GM20000 (cell line): ENCODE results near the gene GULP1.
A peak's percentile ranks its signal among the peaks of the same experiment; 100 is the strongest.

ENCODE experiments used
- DNase-seq: peaks from one replicate; pipeline ENCODE4 v3.0.0; 2012; ENCODE audit warnings: low spot score
- CTCF ChIP-seq: IDR thresholded peaks from 2 replicates; pipeline ENCODE4 v1.5.1; 2012; ENCODE audit warnings: mild to moderate bottlenecking, control low read depth; ENCODE audit errors: extremely low read depth, missing control alignments

The GULP1 gene

GRCh38 chr2:188503975-188504374 lies 212.3 kb downstream of the GULP1 start:
- TF ChIP-seq CTCF = no peak
- no peak for DNase-seq

DNA sequence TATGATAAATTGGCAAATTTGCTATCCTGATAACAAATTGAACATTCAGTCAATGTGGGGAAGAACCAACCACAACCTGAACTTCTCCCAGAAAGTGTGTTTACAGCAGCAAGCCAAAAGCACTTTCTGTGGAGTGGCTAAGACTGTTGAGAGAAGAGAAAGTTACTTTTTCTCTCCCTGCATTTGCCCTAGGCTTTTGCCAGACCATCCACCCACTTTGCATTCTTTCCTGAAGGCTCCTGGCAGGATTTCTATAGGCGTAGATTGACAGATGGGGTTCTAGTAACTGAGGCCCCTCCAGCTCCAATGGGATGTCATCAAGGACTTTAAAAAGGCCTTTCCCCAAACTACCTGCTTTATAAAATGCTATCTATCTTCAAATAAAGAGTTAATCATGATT lies 215.2 kb downstream of the GULP1 start:
- DNase-seq = no peak
- TF ChIP-seq CTCF = no peak

DNA sequence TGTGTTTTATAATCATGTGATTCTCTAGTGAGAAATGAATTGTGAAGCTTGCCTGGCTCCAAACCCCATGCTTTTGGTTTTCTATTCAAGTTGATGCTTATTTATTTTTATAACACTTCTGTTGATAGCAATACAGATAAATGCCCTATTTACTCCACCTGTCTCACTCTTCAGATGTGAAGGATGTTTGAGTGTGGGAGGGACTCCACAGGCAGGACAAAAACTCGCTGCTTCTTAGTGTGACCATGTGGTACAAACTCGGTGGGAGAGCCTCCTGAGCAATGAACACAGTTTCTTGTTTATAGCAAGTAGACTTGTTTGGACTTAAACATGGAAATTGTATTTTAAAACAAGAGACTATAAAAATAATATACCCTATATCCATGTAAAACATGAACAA lies 219.7 kb downstream of the GULP1 start:
- DNase-seq = no peak
- no peak for TF ChIP-seq CTCF

GRCh38 chr2:188512456-188512855 lies 220.8 kb downstream of the GULP1 start:
- TF ChIP-seq CTCF = no peak
- peak; percentile 3 for DNase-seq

DNA sequence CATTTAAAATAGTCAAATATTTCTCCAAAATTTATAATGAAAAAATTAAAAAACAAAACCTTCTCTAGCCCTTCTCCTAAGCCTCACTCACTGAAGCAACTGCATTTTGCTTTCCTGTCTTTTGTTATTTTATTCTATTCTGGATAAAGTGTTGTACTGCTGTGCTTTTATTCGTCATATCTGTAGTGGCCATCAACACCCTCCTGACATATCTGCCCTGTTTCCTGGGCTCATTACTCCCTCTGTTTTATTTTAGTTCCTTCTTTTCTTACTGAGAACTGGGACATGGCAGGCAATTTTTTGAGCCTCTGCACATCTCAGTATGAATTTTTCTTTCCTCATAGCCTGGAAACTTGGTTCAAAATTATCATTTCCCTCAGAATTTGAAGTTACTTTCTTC lies 224.2 kb downstream of the GULP1 start:
- DNase-seq = no peak
- TF ChIP-seq CTCF = no peak

GRCh38 chr2:188517549-188518215 lies 226.0 kb downstream of the GULP1 start:
- TF ChIP-seq CTCF = no peak
- no peak for DNase-seq

GRCh38 chr2:188518381-188518780 lies 226.7 kb downstream of the GULP1 start:
- no peak for TF ChIP-seq CTCF
- no peak for DNase-seq
